ENCODE results near the gene CADPS.

Gene CADPS

GRCh38 chr3:62621925-62622324, 253.3 kb downstream of the CADPS start:
- TF ChIP-seq ZFX (IDR thresholded peaks at IDR 0.05; ENCODE audit: borderline replicate concordance) (no peak), CTCF (IDR thresholded peaks at IDR 0.05) (no peak)
- no peak overlapping the region for H3K27ac ChIP-seq

GRCh38 chr3:62621176-62621575, 254.0 kb downstream of the CADPS start:
- TF ChIP-seq ZFX (IDR thresholded peaks at IDR 0.05; ENCODE audit: borderline replicate concordance): no peak
- no peak for TF ChIP-seq CTCF (IDR thresholded peaks at IDR 0.05)
- H3K27ac ChIP-seq: no peak overlapping the region

- TF ChIP-seq ZFX (IDR thresholded peaks at IDR 0.05; ENCODE audit: borderline replicate concordance) (no peak), CTCF (IDR thresholded peaks at IDR 0.05) (no peak)
- H3K27ac ChIP-seq: no peak overlapping the region
These were observed 259.9 kb downstream of the CADPS start for GRCh38 chr3:62615258-62615849.

- no peak for TF ChIP-seq CTCF (IDR thresholded peaks at IDR 0.05)
- no peak for TF ChIP-seq ZFX (IDR thresholded peaks at IDR 0.05; ENCODE audit: borderline replicate concordance)
- H3K27ac ChIP-seq: no peak overlapping the region
These were observed 260.7 kb downstream of the CADPS start for GRCh38 chr3:62614527-62614926.

GRCh38 chr3:62611541-62612240, 263.5 kb downstream of the CADPS start:
- TF ChIP-seq ZFX (IDR thresholded peaks at IDR 0.05; ENCODE audit: borderline replicate concordance) (no peak), CTCF (IDR thresholded peaks at IDR 0.05) (no peak)
- no peak overlapping the region for H3K27ac ChIP-seq

GRCh38 chr3:62607287-62608029, 267.8 kb downstream of the CADPS start:
- H3K27ac ChIP-seq: no peak overlapping the region
- TF ChIP-seq CTCF (IDR thresholded peaks at IDR 0.05) (no peak), ZFX (IDR thresholded peaks at IDR 0.05; ENCODE audit: borderline replicate concordance) (no peak)

All from 22Rv1 (cell line).